Astrocyte of the cerebellum (primary cell): ENCODE data around the gene FIZ1.
A peak's percentile ranks its signal among the peaks of the same experiment; 100 is the strongest.

Source experiments
- DNase-seq: peaks from one replicate; pipeline ENCODE4 v3.0.0-alpha.2; 2011; ENCODE audit warnings: low read depth
- H3K4me3 ChIP-seq: 2 replicates; pipeline ENCODE4 v1.5.1; 2011; ENCODE audit warnings: mild to moderate bottlenecking, low read depth, low read length, moderate library complexity
- CTCF ChIP-seq: IDR thresholded peaks from 2 replicates; pipeline ENCODE4 v1.5.1; 2012; ENCODE audit warnings: low read length, low read depth, moderate library complexity, mild to moderate bottlenecking; ENCODE audit errors: missing control alignments
- in situ Hi-C: cut with HindIII; loops from 2 replicates; pipeline ENCODE4 v1.10.0; 2017; ENCODE audit warnings: low sequenced_read_pairs

FIZ1 gene

GRCh38 chr19:55599468-55599841, at the start of gene FIZ1:
FIZ1 (minus strand) TSS chr19:55599517; CDS start chr19:55597865, 1,652 bp downstream.
- no peak for TF ChIP-seq CTCF
- peak within 1 kb of the TSS; percentile 80 for H3K4me3 ChIP-seq
- in situ Hi-C loops: no loop called here
- DNase-seq: peak; percentile 98

- H3K4me3 ChIP-seq: peak overlapping the region; percentile 76
- no peak for DNase-seq
- in situ Hi-C loops: no loop called here
- no peak for TF ChIP-seq CTCF
Measured at GRCh38 chr19:55648585-55649267, 49.4 kb upstream of the FIZ1 start.

- DNase-seq: no peak
- peak within 1 kb of the TSS; percentile 76 for H3K4me3 ChIP-seq
- no peak for TF ChIP-seq CTCF
- in situ Hi-C loops: no loop called here
Measured at GRCh38 chr19:55647732-55648584, 48.6 kb upstream of the FIZ1 start, which contains the start of gene CCDC106. CCDC106 (plus strand) TSS chr19:55648212; CDS start chr19:55649047, 835 bp downstream.

GRCh38 chr19:55646889-55647731, 47.8 kb upstream of the FIZ1 start:
- in situ Hi-C loops: no loop called here
- DNase-seq: no peak
- H3K4me3 ChIP-seq: peak overlapping the region; percentile 76
- no peak for TF ChIP-seq CTCF

- no peak overlapping the region for H3K4me3 ChIP-seq
- in situ Hi-C loops: no loop called here
- no peak for TF ChIP-seq CTCF
- DNase-seq: no peak
Measured at GRCh38 chr19:55645512-55645881, 46.2 kb upstream of the FIZ1 start.
